ENCODE measurements around the gene ACD.

The ACD gene

GRCh38 chr16:67668495-67669157 is 8.6 kb upstream of the ACD start:
- Mint-ChIP-seq H3K27me3 (no peaks in the 10 kb centered on the region), H3K9me3 (no peaks in the 10 kb centered on the region), H3K4me1 (peaks cover 60% of the 10 kb centered on the region), H3K27ac (peak overlapping the region; percentile 92), H3K4me3 (peak overlapping the region; percentile 17), H3K36me3 (peaks cover 13% of the 10 kb centered on the region)
- ATAC-seq = peak; percentile 41

- ATAC-seq = peak; percentile 84
- peak overlapping the region; percentile 92 for H3K27ac Mint-ChIP-seq
- peaks cover 13% of the 10 kb centered on the region for H3K36me3 Mint-ChIP-seq
- H3K4me1 Mint-ChIP-seq = peaks cover 60% of the 10 kb centered on the region
- H3K4me3 Mint-ChIP-seq = peak overlapping the region; percentile 88
- no peaks in the 10 kb centered on the region for H3K27me3 Mint-ChIP-seq
- H3K9me3 Mint-ChIP-seq = no peaks in the 10 kb centered on the region
Measured at GRCh38 chr16:67667817-67668494, 7.9 kb upstream of the ACD start.

GRCh38 chr16:67667453-67667816 is 7.4 kb upstream of the ACD start:
- H3K4me1 Mint-ChIP-seq = peaks cover 55% of the 10 kb centered on the region
- H3K9me3 Mint-ChIP-seq = no peaks in the 10 kb centered on the region
- ATAC-seq = no peak
- no peaks in the 10 kb centered on the region for H3K27me3 Mint-ChIP-seq
- peak overlapping the region; percentile 92 for H3K27ac Mint-ChIP-seq
- H3K4me3 Mint-ChIP-seq = peak overlapping the region; percentile 88
- H3K36me3 Mint-ChIP-seq = peaks cover 13% of the 10 kb centered on the region

GRCh38 chr16:67666559-67667452 is 6.7 kb upstream of the ACD start, which contains the start of the genes C16orf86 and ENKD1:
C16orf86 (plus strand) TSS chr16:67666814; CDS start chr16:67666971, 157 bp downstream.
ENKD1 (minus strand) TSS chr16:67666750; CDS start chr16:67666442, 308 bp downstream.
- H3K4me1 Mint-ChIP-seq = peaks cover 52% of the 10 kb centered on the region
- peaks cover 13% of the 10 kb centered on the region for H3K36me3 Mint-ChIP-seq
- peak within 1 kb of the TSS; percentile 92 for H3K27ac Mint-ChIP-seq
- H3K27me3 Mint-ChIP-seq = no peaks in the 10 kb centered on the region
- no peaks in the 10 kb centered on the region for H3K9me3 Mint-ChIP-seq
- ATAC-seq = peak; percentile 83
- H3K4me3 Mint-ChIP-seq = peak within 1 kb of the TSS; percentile 88

- H3K4me3 Mint-ChIP-seq = peak overlapping the region; percentile 88
- H3K27ac Mint-ChIP-seq = peak overlapping the region; percentile 92
Measured at GRCh38 chr16:67666032-67666551, 6.0 kb upstream of the ACD start.

GRCh38 chr16:67665598-67665997 is 5.5 kb upstream of the ACD start:
- Mint-ChIP-seq H3K4me3 (peak overlapping the region; percentile 68), H3K27me3 (no peaks in the 10 kb centered on the region), H3K9me3 (no peaks in the 10 kb centered on the region), H3K4me1 (peaks cover 62% of the 10 kb centered on the region), H3K27ac (peak overlapping the region; percentile 92), H3K36me3 (peaks cover 13% of the 10 kb centered on the region)
- ATAC-seq = no peak

More at GRCh38 chr16:67666032-67666551, 6.0 kb upstream of the ACD start:
- Mint-ChIP-seq H3K36me3 (peaks cover 13% of the 10 kb centered on the region), H3K27me3 (no peaks in the 10 kb centered on the region), H3K4me1 (peaks cover 59% of the 10 kb centered on the region), H3K9me3 (no peaks in the 10 kb centered on the region)
- peak; percentile 1 for ATAC-seq

GRCh38 chr16:67664871-67665270 is 4.8 kb upstream of the ACD start:
- Mint-ChIP-seq H3K4me1 (peaks cover 59% of the 10 kb centered on the region), H3K27ac (no peak overlapping the region), H3K9me3 (no peaks in the 10 kb centered on the region), H3K36me3 (peaks cover 13% of the 10 kb centered on the region), H3K4me3 (no peak overlapping the region), H3K27me3 (no peaks in the 10 kb centered on the region)
- no peak for ATAC-seq

- Mint-ChIP-seq H3K36me3 (peaks cover 16% of the 10 kb centered on the region), H3K27ac (no peak overlapping the region), H3K4me1 (peaks cover 59% of the 10 kb centered on the region), H3K27me3 (no peaks in the 10 kb centered on the region), H3K9me3 (no peaks in the 10 kb centered on the region), H3K4me3 (no peak overlapping the region)
- no peak for ATAC-seq
Measured at GRCh38 chr16:67664258-67664657, 4.2 kb upstream of the ACD start.

- Mint-ChIP-seq H3K27ac (no peak overlapping the region), H3K9me3 (no peaks in the 10 kb centered on the region), H3K4me1 (peaks cover 59% of the 10 kb centered on the region), H3K4me3 (no peak overlapping the region), H3K36me3 (peaks cover 16% of the 10 kb centered on the region), H3K27me3 (no peaks in the 10 kb centered on the region)
- ATAC-seq = no peak
Measured at GRCh38 chr16:67663877-67664222, 3.8 kb upstream of the ACD start.

GRCh38 chr16:67663151-67663876 is 3.3 kb upstream of the ACD start:
- Mint-ChIP-seq H3K4me1 (peaks cover 59% of the 10 kb centered on the region), H3K36me3 (peaks cover 16% of the 10 kb centered on the region), H3K4me3 (no peak overlapping the region), H3K9me3 (no peaks in the 10 kb centered on the region), H3K27ac (no peak overlapping the region), H3K27me3 (no peaks in the 10 kb centered on the region)
- ATAC-seq = no peak

GRCh38 chr16:67662653-67663010 is 2.6 kb upstream of the ACD start:
- no peaks in the 10 kb centered on the region for H3K9me3 Mint-ChIP-seq
- no peak overlapping the region for H3K4me3 Mint-ChIP-seq
- H3K27me3 Mint-ChIP-seq = no peaks in the 10 kb centered on the region
- peaks cover 59% of the 10 kb centered on the region for H3K4me1 Mint-ChIP-seq
- no peak overlapping the region for H3K27ac Mint-ChIP-seq
- peaks cover 16% of the 10 kb centered on the region for H3K36me3 Mint-ChIP-seq
- no peak for ATAC-seq

GRCh38 chr16:67661886-67662652 is 2.0 kb upstream of the ACD start:
- Mint-ChIP-seq H3K36me3 (peaks cover 16% of the 10 kb centered on the region), H3K9me3 (no peaks in the 10 kb centered on the region), H3K4me3 (peak overlapping the region; percentile 85), H3K4me1 (peaks cover 55% of the 10 kb centered on the region), H3K27ac (peak overlapping the region; percentile 90), H3K27me3 (no peaks in the 10 kb centered on the region)
- ATAC-seq = no peak

- H3K27me3 Mint-ChIP-seq = no peaks in the 10 kb centered on the region
- peak overlapping the region; percentile 90 for H3K27ac Mint-ChIP-seq
- H3K4me3 Mint-ChIP-seq = peak overlapping the region; percentile 85
- peaks cover 46% of the 10 kb centered on the region for H3K4me1 Mint-ChIP-seq
- peaks cover 16% of the 10 kb centered on the region for H3K36me3 Mint-ChIP-seq
- ATAC-seq = no peak
- H3K9me3 Mint-ChIP-seq = no peaks in the 10 kb centered on the region
Measured at GRCh38 chr16:67661101-67661761, 1.2 kb upstream of the ACD start.

Data from stimulated activated memory B cell treated with anti-CD40 and anti-IgM and Interleukin-4, amounts not matched to agents 10 μg/mL and 1 μg/mL and 100 μg/mL, for 72 hours (primary cell).